ENCODE results near the gene LRRC71. TPM values are rescaled to one million over a fixed set of nuclear protein-coding genes. Genes with fewer than 3 reads are reported as not detected.

Gene LRRC71
- total and polyA plus RNA-seq, 2 experiments from 2014 or later: 0.24 TPM; not detected in 1

GRCh38 chr1:156925154-156926010 is 5.0 kb downstream of the LRRC71 start:
- no peak overlapping the region for H3K27ac Mint-ChIP-seq

GRCh38 chr1:156926175-156926574 is 5.7 kb downstream of the LRRC71 start:
- DNase-seq (ENCODE audit: low spot score) (no peak), ATAC-seq (no peak)
- Histone ChIP-seq H3K27me3 (ENCODE audit: insufficient read depth) (peaks cover 98% of the 10 kb centered on the region), H3F3A (replicated peaks; ENCODE audit: low read depth) (peaks cover 9% of the 10 kb centered on the region; the same call in 1 of the 2 replicates), H3K79me2 (replicated peaks; ENCODE audit: insufficient read depth) (no peaks in the 10 kb centered on the region), H3K9me2 (ENCODE audit: insufficient read depth) (no peaks in the 10 kb centered on the region), H3K4me1 (ENCODE audit: insufficient read depth) (peaks cover 14% of the 10 kb centered on the region; the same call in 1 of the 2 replicates), H3K4me3 (no peak overlapping the region), H2AFZ (no peak overlapping the region), H3K4me2 (no peak overlapping the region), H3K27ac (ENCODE audit: low read depth) (no peak overlapping the region), H4K20me1 (replicated peaks; ENCODE audit: insufficient read depth) (0 out of 2 replicates have a peak, but pooled peaks cover under 1% of the 10 kb centered on the region), H3K36me3 (ENCODE audit: insufficient read depth) (no peaks in the 10 kb centered on the region)
- no peak overlapping the region for H3K4me3 Mint-ChIP-seq
- H3K27ac Mint-ChIP-seq: no peak overlapping the region
- peaks cover 89% of the 10 kb centered on the region for H3K27me3 Mint-ChIP-seq (ENCODE audit: insufficient read depth, low read depth, poor library complexity)
- peaks cover 28% of the 10 kb centered on the region for H3K4me1 Mint-ChIP-seq
- no peaks in the 10 kb centered on the region for H3K36me3 Mint-ChIP-seq (ENCODE audit: low read depth)
- H3K9me3 Mint-ChIP-seq: no peaks in the 10 kb centered on the region; the same call in 1 of the 3 replicates
- TF ChIP-seq ZNF331 (CRISPR knock-in tag; IDR thresholded peaks at IDR 0.05; ENCODE audit: low read depth) (no peak), EZH2phosphoT487 (IDR thresholded peaks at IDR 0.05; ENCODE audit: unreplicated experiment) (no peak), EZH2 (IDR thresholded peaks at IDR 0.05; ENCODE audit: low read depth, unreplicated experiment) (no peak), CTCF (conservative IDR thresholded peaks at IDR 0.05; ENCODE audit: low read depth in 2 of 2) (no peak), JUNB (IDR thresholded peaks at IDR 0.05; ENCODE audit: unreplicated experiment) (no peak), CREB1 (CRISPR knock-in tag; IDR thresholded peaks at IDR 0.05; ENCODE audit: low read depth) (no peak), ZNF114 (CRISPR knock-in tag; IDR thresholded peaks at IDR 0.05) (no peak), STAT1 (IDR thresholded peaks at IDR 0.05; ENCODE audit: unreplicated experiment) (no peak)

More at GRCh38 chr1:156925154-156926010, 5.0 kb downstream of the LRRC71 start:
- peaks cover 9% of the 10 kb centered on the region; the same call in 1 of the 2 replicates for H3F3A ChIP-seq (replicated peaks; ENCODE audit: low read depth)
- no peak overlapping the region for H2AFZ ChIP-seq
- H3K9me2 ChIP-seq (ENCODE audit: insufficient read depth): no peaks in the 10 kb centered on the region
- H3K9me3 Mint-ChIP-seq: no peaks in the 10 kb centered on the region; the same call in 1 of the 3 replicates
- peaks cover 91% of the 10 kb centered on the region for H3K27me3 Mint-ChIP-seq (ENCODE audit: insufficient read depth, low read depth, poor library complexity)
- H3K4me1 ChIP-seq (ENCODE audit: insufficient read depth): peaks cover 18% of the 10 kb centered on the region; the same call in 1 of the 2 replicates
- ATAC-seq: no peak
- H3K4me1 Mint-ChIP-seq: peaks cover 25% of the 10 kb centered on the region
- peak overlapping the region; percentile 74; the same call in 2 of the 3 replicates for H3K4me3 Mint-ChIP-seq
- H3K4me3 ChIP-seq: peak overlapping the region; percentile 69; the same call in 1 of the 2 replicates
- H3K27ac ChIP-seq (ENCODE audit: low read depth): no peak overlapping the region
- H3K79me2 ChIP-seq (replicated peaks; ENCODE audit: insufficient read depth): no peaks in the 10 kb centered on the region
- H3K27me3 ChIP-seq (ENCODE audit: insufficient read depth): peaks cover 100% of the 10 kb centered on the region
- H3K36me3 Mint-ChIP-seq (ENCODE audit: low read depth): no peaks in the 10 kb centered on the region
- no peak for DNase-seq (ENCODE audit: low spot score)
- H4K20me1 ChIP-seq (replicated peaks; ENCODE audit: insufficient read depth): 0 out of 2 replicates have a peak, but pooled peaks cover 2% of the 10 kb centered on the region
- no peaks in the 10 kb centered on the region for H3K36me3 ChIP-seq (ENCODE audit: insufficient read depth)
- peak overlapping the region; percentile 92 for H3K4me2 ChIP-seq
- TF ChIP-seq EZH2 (IDR thresholded peaks at IDR 0.05; ENCODE audit: low read depth, unreplicated experiment) (peak; percentile 67), POLR2AphosphoS5 (IDR thresholded peaks at IDR 0.05; ENCODE audit: low read depth) (no peak), JUNB (IDR thresholded peaks at IDR 0.05; ENCODE audit: unreplicated experiment) (no peak), CTCF (conservative IDR thresholded peaks at IDR 0.05; ENCODE audit: low read depth in 2 of 2) (peak in 1 of 2 experiments; percentile 19; a peak in 1 of 4 replicates)

Data from GM23338 (cell line).